IMR-90 (cell line): ENCODE measurements around the gene SDC1.

Experiments used
- CTCF ChIP-seq: conservative IDR thresholded peaks from 2 replicates; pipeline ENCODE4 v1.5.1; 2012; ENCODE audit warnings: mild to moderate bottlenecking, low read depth, low read length, improper control_type of control experiment
- RFX5 ChIP-seq: IDR thresholded peaks from 2 replicates; pipeline ENCODE4 v1.8.0; 2012; ENCODE audit warnings: low read depth, mild to moderate bottlenecking, low read length, moderate library complexity

- TF ChIP-seq CTCF (no peak), RFX5 (no peak)
These were observed 22.2 kb upstream of the SDC1 start for GRCh38 chr2:20247084-20247483.
